Measurements from ENCODE around the gene CFAP99.
A peak's percentile ranks its signal among the peaks of the same experiment; 100 is the strongest.
"Not testable (repeated sequence)": the region's sequence is repeated elsewhere in the genome, so short reads cannot be mapped to it uniquely, and the experiment has no call there.

CFAP99 gene

GRCh38 chr4:2446656-2447564 lies 28.2 kb downstream of the CFAP99 start:
- no peak for DNase-seq (ENCODE audit: low read depth, low spot score)

GRCh38 chr4:2448589-2448988 lies 29.8 kb downstream of the CFAP99 start:
- no peak for DNase-seq (ENCODE audit: low read depth, low spot score)

- no peak for DNase-seq (ENCODE audit: low read depth, low spot score)
Observed at GRCh38 chr4:2449051-2449450, 30.3 kb downstream of the CFAP99 start.

- DNase-seq (ENCODE audit: low read depth, low spot score) = no peak
Observed at GRCh38 chr4:2449511-2450392, 31.0 kb downstream of the CFAP99 start.

GRCh38 chr4:2450394-2451035 lies 31.8 kb downstream of the CFAP99 start:
- DNase-seq (ENCODE audit: low read depth, low spot score) = no peak

GRCh38 chr4:2451036-2451520 lies 32.3 kb downstream of the CFAP99 start:
- DNase-seq (ENCODE audit: low read depth, low spot score) = no peak

GRCh38 chr4:2451821-2452785 lies 33.3 kb downstream of the CFAP99 start:
- no peak for DNase-seq (ENCODE audit: low read depth, low spot score)

- DNase-seq (ENCODE audit: low read depth, low spot score) = no peak
Observed at GRCh38 chr4:2457481-2458295, 38.9 kb downstream of the CFAP99 start.

- DNase-seq (ENCODE audit: low read depth, low spot score) = no peak
Observed at GRCh38 chr4:2458546-2459491, 40.1 kb downstream of the CFAP99 start.

- no peak for DNase-seq (ENCODE audit: low read depth, low spot score)
Observed at GRCh38 chr4:2459589-2460349, 41.0 kb downstream of the CFAP99 start.

- DNase-seq (ENCODE audit: low read depth, low spot score) = no peak
Observed at GRCh38 chr4:2461246-2461960, 42.6 kb downstream of the CFAP99 start.

- DNase-seq (ENCODE audit: low read depth, low spot score) = peak; percentile 90
Observed at GRCh38 chr4:2462218-2462991, 43.6 kb downstream of the CFAP99 start.

- DNase-seq (ENCODE audit: low read depth, low spot score) = no peak
Observed at GRCh38 chr4:2462992-2463762, 44.4 kb downstream of the CFAP99 start.

- no peak for DNase-seq (ENCODE audit: low read depth, low spot score)
Observed at GRCh38 chr4:2465032-2465431, 46.3 kb downstream of the CFAP99 start.

GRCh38 chr4:2465544-2465943 lies 46.8 kb downstream of the CFAP99 start:
- DNase-seq (ENCODE audit: low read depth, low spot score) = not testable (repeated sequence)
